GM23338 (cell line): Measurements from ENCODE around the gene IL16.

Experiments
- CREB1 ChIP-seq: fragments of 250-450 bp; sonication (Bioruptor Pico); IDR thresholded peaks from 2 replicates; pipeline ENCODE4 v1.5.0; 2020; ENCODE audit warnings: low read depth, mild to moderate bottlenecking, moderate library complexity
- STAT1 ChIP-seq: IDR thresholded peaks from one replicate; pipeline ENCODE4 v1.6.1; 2016; ENCODE audit warnings: antibody characterized with exemption; ENCODE audit not compliant: unreplicated experiment
- TF ChIP-seq, protein P1 (sequence below), 2 experiments: fragments of 200-600 bp in 1 of 2; sonication (generic) in 1 of 2; conservative IDR thresholded peaks; 2 replicates each; pipeline versions ENCODE4 v1.5.1 to v1.6.1; 2016 to 2017; ENCODE audit warnings: antibody characterized with exemption in 2 of 2, low read depth in 2 of 2, mild to moderate bottlenecking in 2 of 2, moderate library complexity in 1 of 2

DNA sequence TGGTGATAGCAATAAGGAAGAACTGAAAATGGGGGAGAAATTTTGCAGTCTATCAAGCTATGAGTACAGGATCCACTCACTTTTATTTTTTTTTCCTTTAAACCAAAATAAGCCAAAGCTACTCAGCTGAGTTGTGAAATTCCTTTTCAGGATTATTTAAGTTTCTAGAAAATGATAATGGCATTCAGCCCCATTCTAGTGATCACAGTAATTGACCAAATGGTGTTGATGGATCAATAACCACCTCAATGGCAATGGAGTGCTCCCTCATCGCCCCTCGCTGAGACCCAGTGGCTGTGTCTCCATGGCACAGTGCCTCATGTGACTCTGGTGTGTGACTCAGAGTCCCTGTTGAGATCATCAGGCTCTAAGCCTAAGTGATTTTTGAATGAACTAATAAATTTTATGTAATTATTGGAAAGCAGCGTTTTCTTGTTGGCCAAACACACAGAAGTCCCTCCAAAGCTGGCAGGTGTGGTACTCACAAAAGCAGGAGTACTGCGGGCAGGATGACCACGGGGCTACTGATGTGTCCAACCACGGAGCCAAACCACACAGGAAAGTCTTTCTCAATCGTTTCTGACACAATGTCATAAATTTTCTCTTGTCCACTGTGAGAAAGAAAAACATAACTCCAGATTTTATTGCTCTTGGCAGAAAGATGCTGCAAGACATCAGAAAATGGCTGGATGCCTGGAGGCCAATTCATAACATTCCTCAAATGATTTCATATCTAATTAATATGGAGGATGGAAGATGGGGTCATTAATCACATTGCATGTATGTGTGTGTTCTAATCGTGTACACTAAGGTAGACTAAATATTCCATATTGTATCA, 141.7 kb downstream of the IL16 start:
- TF ChIP-seq STAT1: no peak
- TF ChIP-seq, protein P1, sequence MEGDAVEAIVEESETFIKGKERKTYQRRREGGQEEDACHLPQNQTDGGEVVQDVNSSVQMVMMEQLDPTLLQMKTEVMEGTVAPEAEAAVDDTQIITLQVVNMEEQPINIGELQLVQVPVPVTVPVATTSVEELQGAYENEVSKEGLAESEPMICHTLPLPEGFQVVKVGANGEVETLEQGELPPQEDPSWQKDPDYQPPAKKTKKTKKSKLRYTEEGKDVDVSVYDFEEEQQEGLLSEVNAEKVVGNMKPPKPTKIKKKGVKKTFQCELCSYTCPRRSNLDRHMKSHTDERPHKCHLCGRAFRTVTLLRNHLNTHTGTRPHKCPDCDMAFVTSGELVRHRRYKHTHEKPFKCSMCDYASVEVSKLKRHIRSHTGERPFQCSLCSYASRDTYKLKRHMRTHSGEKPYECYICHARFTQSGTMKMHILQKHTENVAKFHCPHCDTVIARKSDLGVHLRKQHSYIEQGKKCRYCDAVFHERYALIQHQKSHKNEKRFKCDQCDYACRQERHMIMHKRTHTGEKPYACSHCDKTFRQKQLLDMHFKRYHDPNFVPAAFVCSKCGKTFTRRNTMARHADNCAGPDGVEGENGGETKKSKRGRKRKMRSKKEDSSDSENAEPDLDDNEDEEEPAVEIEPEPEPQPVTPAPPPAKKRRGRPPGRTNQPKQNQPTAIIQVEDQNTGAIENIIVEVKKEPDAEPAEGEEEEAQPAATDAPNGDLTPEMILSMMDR (conservative IDR thresholded peaks at IDR 0.05; ENCODE audit: low read depth in 2 of 2): no peak
- TF ChIP-seq CREB1 (CRISPR knock-in tag): no peak
